ENCODE measurements around the gene CSGALNACT2.

DNA sequence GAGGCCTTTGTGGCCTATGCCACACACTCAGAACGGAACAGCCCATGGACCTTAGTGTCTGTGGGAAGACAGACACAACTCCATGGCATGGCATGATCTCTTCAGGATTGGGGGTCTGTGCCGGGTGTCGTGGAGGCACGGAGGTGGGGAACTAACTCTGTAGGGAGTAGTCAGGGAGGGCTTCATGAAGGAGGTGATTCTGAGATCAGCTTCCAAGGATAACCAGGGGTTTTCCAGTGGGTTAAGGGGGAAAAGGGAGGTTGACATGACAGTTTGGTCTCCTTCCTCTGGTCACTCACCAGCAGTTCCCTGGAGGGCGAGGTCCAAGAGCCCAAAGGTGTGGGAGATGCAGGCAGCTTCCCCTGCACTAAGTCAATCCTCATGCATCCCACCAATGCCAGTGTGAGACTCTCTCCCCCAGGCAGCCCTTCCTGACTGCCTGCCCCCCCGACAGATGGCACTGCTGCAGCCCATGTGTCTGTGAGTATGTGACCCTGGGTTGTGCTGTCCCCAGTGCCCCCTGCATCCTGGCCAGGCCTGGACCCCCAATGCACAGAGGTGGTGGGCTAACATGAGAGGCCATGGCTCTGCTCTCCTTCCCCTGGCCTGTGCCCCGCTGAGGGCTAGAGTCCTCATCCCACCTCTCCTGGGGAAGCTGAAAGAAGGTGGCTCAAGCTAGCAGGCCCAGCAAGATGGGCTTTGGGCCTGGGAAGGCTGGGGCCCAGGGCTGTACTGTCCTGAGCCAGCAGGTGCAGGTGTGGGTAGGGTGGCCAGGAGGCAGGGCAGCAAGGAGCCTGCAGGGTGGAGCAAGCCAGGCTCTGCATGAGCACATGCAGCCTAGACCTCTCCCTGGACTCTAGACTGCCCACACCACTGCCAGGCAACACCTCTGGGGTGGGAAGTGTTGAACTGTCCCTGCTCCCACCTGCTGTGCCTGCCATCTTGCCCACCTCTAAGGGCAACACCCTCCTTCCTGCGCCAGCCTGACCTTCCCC, 88.9 kb downstream of the CSGALNACT2 start:
- TF ChIP-seq, protein P1, sequence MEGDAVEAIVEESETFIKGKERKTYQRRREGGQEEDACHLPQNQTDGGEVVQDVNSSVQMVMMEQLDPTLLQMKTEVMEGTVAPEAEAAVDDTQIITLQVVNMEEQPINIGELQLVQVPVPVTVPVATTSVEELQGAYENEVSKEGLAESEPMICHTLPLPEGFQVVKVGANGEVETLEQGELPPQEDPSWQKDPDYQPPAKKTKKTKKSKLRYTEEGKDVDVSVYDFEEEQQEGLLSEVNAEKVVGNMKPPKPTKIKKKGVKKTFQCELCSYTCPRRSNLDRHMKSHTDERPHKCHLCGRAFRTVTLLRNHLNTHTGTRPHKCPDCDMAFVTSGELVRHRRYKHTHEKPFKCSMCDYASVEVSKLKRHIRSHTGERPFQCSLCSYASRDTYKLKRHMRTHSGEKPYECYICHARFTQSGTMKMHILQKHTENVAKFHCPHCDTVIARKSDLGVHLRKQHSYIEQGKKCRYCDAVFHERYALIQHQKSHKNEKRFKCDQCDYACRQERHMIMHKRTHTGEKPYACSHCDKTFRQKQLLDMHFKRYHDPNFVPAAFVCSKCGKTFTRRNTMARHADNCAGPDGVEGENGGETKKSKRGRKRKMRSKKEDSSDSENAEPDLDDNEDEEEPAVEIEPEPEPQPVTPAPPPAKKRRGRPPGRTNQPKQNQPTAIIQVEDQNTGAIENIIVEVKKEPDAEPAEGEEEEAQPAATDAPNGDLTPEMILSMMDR (conservative IDR thresholded peaks at IDR 0.05; ENCODE audit: low read depth, low read length) = no peak
- TF ChIP-seq EZH2phosphoT487 (IDR thresholded peaks at IDR 0.05; ENCODE audit: borderline replicate concordance, low read length) = no peak
